Measurements from ENCODE around the gene VMP1. TPM values are rescaled to one million over a fixed set of nuclear protein-coding genes. Genes with fewer than 3 reads are reported as not detected.
A peak's percentile ranks its signal among the peaks of the same experiment; 100 is the strongest.

The VMP1 gene
- total RNA-seq, 1 experiment from 2014 or later = 72.8 TPM

DNA sequence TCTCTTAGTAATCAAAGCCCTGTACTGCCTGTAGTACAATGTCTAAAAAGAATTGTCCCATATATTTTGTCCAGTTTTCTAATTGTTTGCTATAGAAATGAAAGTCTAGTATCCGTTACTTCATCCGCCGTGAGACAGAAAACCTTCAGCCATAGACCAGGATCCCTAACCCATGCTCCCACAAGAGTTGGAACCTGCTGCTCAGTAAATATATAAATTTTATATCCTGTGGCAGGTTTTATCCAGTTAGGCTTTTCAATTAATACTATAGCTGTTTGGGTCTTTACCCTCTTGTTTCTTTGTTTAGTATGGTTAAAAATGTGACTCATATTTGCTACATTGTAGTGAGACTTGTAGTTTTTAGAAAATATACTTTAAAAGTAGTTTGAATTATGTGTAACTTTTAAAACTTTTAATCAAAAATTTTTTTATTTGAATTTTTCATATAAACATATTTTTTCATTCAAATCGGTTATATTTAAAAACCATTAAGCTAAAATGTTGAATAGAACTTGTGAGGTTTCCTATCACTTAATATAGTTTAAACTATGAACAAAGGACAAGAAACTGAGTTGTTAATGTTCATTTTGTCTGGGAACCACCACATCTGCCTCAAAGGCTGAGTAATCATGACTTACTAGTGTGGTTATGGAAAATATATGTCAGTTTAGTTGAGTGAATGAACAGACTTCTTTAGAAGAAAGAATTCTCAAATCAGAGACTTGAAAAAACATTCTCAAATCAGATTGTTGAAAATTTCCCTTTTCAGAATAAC lies 54.8 kb downstream of the VMP1 start:
- POLR2A ChIA-PET = no interaction called here
- Mint-ChIP-seq H3K27ac (peak overlapping the region; percentile 75), H3K4me3 (no peak overlapping the region), H3K9me3 (peaks cover 7% of the 10 kb centered on the region), H3K4me1 (peaks cover 8% of the 10 kb centered on the region), H3K36me3 (peaks cover 25% of the 10 kb centered on the region), H3K27me3 (ENCODE audit: low read depth) (no peaks in the 10 kb centered on the region)
- TF ChIP-seq, protein P1, sequence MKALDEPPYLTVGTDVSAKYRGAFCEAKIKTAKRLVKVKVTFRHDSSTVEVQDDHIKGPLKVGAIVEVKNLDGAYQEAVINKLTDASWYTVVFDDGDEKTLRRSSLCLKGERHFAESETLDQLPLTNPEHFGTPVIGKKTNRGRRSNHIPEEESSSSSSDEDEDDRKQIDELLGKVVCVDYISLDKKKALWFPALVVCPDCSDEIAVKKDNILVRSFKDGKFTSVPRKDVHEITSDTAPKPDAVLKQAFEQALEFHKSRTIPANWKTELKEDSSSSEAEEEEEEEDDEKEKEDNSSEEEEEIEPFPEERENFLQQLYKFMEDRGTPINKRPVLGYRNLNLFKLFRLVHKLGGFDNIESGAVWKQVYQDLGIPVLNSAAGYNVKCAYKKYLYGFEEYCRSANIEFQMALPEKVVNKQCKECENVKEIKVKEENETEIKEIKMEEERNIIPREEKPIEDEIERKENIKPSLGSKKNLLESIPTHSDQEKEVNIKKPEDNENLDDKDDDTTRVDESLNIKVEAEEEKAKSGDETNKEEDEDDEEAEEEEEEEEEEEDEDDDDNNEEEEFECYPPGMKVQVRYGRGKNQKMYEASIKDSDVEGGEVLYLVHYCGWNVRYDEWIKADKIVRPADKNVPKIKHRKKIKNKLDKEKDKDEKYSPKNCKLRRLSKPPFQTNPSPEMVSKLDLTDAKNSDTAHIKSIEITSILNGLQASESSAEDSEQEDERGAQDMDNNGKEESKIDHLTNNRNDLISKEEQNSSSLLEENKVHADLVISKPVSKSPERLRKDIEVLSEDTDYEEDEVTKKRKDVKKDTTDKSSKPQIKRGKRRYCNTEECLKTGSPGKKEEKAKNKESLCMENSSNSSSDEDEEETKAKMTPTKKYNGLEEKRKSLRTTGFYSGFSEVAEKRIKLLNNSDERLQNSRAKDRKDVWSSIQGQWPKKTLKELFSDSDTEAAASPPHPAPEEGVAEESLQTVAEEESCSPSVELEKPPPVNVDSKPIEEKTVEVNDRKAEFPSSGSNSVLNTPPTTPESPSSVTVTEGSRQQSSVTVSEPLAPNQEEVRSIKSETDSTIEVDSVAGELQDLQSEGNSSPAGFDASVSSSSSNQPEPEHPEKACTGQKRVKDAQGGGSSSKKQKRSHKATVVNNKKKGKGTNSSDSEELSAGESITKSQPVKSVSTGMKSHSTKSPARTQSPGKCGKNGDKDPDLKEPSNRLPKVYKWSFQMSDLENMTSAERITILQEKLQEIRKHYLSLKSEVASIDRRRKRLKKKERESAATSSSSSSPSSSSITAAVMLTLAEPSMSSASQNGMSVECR (CRISPR knock-in tag; IDR thresholded peaks at IDR 0.05; ENCODE audit: borderline replicate concordance) = no peak
- no peak for TF ChIP-seq SP1 (CRISPR knock-in tag; conservative IDR thresholded peaks at IDR 0.05)
- TF ChIP-seq ZNF396 (CRISPR knock-in tag; IDR thresholded peaks at IDR 0.05; ENCODE audit: borderline replicate concordance) = no peak
- TF ChIP-seq E2F5 (CRISPR knock-in tag; IDR thresholded peaks at IDR 0.05) = no peak
- TF ChIP-seq SOX15 (CRISPR knock-in tag; IDR thresholded peaks at IDR 0.05) = no peak
- TF ChIP-seq, protein P2, sequence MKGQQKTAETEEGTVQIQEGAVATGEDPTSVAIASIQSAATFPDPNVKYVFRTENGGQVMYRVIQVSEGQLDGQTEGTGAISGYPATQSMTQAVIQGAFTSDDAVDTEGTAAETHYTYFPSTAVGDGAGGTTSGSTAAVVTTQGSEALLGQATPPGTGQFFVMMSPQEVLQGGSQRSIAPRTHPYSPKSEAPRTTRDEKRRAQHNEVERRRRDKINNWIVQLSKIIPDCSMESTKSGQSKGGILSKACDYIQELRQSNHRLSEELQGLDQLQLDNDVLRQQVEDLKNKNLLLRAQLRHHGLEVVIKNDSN (CRISPR knock-in tag; IDR thresholded peaks at IDR 0.05) = no peak
- no peak for TF ChIP-seq ATF3 (CRISPR knock-in tag; conservative IDR thresholded peaks at IDR 0.05)
- no peak for TF ChIP-seq ZNF263 (CRISPR knock-in tag; IDR thresholded peaks at IDR 0.05; ENCODE audit: low read depth)
- no peak for TF ChIP-seq ZBTB43 (CRISPR knock-in tag; IDR thresholded peaks at IDR 0.05)
- no peak for TF ChIP-seq NR2C2 (CRISPR knock-in tag; IDR thresholded peaks at IDR 0.05)
- TF ChIP-seq FOXK1 (CRISPR knock-in tag; IDR thresholded peaks at IDR 0.05) = no peak
- TF ChIP-seq ZNF232 (CRISPR knock-in tag; IDR thresholded peaks at IDR 0.05) = no peak
- TF ChIP-seq GRHL2 (CRISPR knock-in tag; IDR thresholded peaks at IDR 0.05; ENCODE audit: insufficient replicate concordance, severe bottlenecking) = no peak
- TF ChIP-seq JAZF1 (CRISPR knock-in tag; IDR thresholded peaks at IDR 0.05) = no peak
- TF ChIP-seq ZSCAN18 (CRISPR knock-in tag; IDR thresholded peaks at IDR 0.05) = no peak
- TF ChIP-seq, protein P3, sequence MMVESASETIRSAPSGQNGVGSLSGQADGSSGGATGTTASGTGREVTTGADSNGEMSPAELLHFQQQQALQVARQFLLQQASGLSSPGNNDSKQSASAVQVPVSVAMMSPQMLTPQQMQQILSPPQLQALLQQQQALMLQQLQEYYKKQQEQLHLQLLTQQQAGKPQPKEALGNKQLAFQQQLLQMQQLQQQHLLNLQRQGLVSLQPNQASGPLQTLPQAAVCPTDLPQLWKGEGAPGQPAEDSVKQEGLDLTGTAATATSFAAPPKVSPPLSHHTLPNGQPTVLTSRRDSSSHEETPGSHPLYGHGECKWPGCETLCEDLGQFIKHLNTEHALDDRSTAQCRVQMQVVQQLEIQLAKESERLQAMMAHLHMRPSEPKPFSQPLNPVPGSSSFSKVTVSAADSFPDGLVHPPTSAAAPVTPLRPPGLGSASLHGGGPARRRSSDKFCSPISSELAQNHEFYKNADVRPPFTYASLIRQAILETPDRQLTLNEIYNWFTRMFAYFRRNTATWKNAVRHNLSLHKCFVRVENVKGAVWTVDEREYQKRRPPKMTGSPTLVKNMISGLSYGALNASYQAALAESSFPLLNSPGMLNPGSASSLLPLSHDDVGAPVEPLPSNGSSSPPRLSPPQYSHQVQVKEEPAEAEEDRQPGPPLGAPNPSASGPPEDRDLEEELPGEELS (CRISPR knock-in tag; IDR thresholded peaks at IDR 0.05) = no peak
- TF ChIP-seq, protein P4, sequence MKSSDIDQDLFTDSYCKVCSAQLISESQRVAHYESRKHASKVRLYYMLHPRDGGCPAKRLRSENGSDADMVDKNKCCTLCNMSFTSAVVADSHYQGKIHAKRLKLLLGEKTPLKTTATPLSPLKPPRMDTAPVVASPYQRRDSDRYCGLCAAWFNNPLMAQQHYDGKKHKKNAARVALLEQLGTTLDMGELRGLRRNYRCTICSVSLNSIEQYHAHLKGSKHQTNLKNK (CRISPR knock-in tag; IDR thresholded peaks at IDR 0.05) = no peak
- no peak for TF ChIP-seq ZNF416 (CRISPR knock-in tag; IDR thresholded peaks at IDR 0.05)
- TF ChIP-seq NFATC4 (CRISPR knock-in tag; IDR thresholded peaks at IDR 0.05) = no peak
- no peak for DNase-seq (ENCODE audit: low spot score)
- ATAC-seq = no peak
- CTCF ChIA-PET = interaction anchor here (1.1 kb wide), 1 partner anchor 8 kb away, joined by 4 read pairs; no protein-coding TSS in a partner anchor

Measured in WTC11 (cell line).